Spinal cord (tissue), 10 donors: ENCODE data around the gene PAMR1. TPM values are rescaled to one million over a fixed set of nuclear protein-coding genes. Genes with fewer than 3 reads are reported as not detected.
A peak's percentile ranks its signal among the peaks of the same experiment; 100 is the strongest.

ENCODE experiments used
- DNase-seq, 6 donors: peaks; one replicate each; pipeline versions ENCODE4 v3.0.0 to v3.0.0-alpha.2; 2013 to 2015; ENCODE audit warnings: low spot score in 6 of 6, low read depth in 4 of 6
- H3K27ac ChIP-seq: one replicate; pipeline ENCODE4 v1.5.1; 2013; ENCODE audit warnings: low read depth, low read length, control low read depth
- H3K27me3 ChIP-seq: one replicate; pipeline ENCODE4 v1.6.1; 2013; ENCODE audit warnings: low read length; ENCODE audit not compliant: control insufficient read depth, insufficient read depth
- H3K36me3 ChIP-seq: one replicate; pipeline ENCODE4 v1.6.1; 2013; ENCODE audit warnings: low read length; ENCODE audit not compliant: control insufficient read depth, insufficient read depth
- H3K4me1 ChIP-seq: one replicate; pipeline ENCODE4 v1.6.1; 2013; ENCODE audit warnings: low read length; ENCODE audit not compliant: control insufficient read depth, insufficient read depth
- H3K4me3 ChIP-seq: one replicate; pipeline ENCODE4 v1.5.1; 2013; ENCODE audit warnings: low read depth, low read length, control low read depth
- H3K9me3 ChIP-seq: one replicate; pipeline ENCODE4 v1.6.1; 2013; ENCODE audit warnings: low read length; ENCODE audit not compliant: control insufficient read depth, insufficient read depth
- WGBS: methylation state at CpG from one replicate; pipeline ENCODE4 v1.1.5; 2013; ENCODE audit warnings: missing lambda C conversion rate; ENCODE audit not compliant: insufficient coverage; 5-methylcytosine and 5-hydroxymethylcytosine counted together
- polyA plus RNA-seq, 2 donors: library from polyadenylated mRNA; unstranded; fragments of 120-200 nt; gene quantifications; one replicate each; pipeline ENCODE4 v1.2.1, GENCODE V29; 2013; ENCODE audit not compliant: insufficient read length in 2 of 2
- total RNA-seq, 2 donors: library from RNA; depleted of rRNA in 1 of 2; stranded (reverse); fragments of 120-200 nt in 1 of 2; fragments of >200 nt in 1 of 2; gene quantifications; one replicate each; pipeline versions ENCODE4 v1.2.3 to v1.2.4, GENCODE V29; 2013 to 2014
- donor health status: healthy.

The PAMR1 gene
- total and polyA plus RNA-seq, 4 donors = 16.0 to 35.2 (median 20.3) TPM

DNA sequence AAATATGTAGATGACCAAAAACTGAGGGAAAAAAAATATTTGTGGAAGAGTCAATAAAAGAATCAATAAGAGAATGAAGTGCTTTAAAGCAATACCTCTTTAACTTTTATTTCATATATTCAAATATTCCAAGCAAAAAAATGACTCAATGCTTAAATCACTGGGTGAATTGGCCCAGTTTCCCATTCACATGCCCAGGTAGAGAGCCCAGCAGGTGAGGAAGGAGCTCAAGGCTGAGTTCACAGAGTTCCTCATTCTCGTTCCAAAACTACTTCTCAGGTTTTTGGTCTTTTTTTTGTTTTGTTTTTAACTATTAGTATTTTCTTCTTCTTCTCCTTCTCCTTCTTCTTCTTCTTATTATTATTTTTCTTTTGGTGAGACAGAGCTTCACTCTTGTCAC, 136.3 kb downstream of the PAMR1 start:
- H3K4me3 ChIP-seq = no peak overlapping the region
- H3K9me3 ChIP-seq = no peaks in the 10 kb centered on the region
- no CpG with 5 or more reads among the region's 1 CpG for WGBS
- peaks cover 14% of the 10 kb centered on the region for H3K4me1 ChIP-seq
- no peaks in the 10 kb centered on the region for H3K27me3 ChIP-seq
- H3K36me3 ChIP-seq = no peaks in the 10 kb centered on the region
- no peak overlapping the region for H3K27ac ChIP-seq
- DNase-seq = no peak

DNA sequence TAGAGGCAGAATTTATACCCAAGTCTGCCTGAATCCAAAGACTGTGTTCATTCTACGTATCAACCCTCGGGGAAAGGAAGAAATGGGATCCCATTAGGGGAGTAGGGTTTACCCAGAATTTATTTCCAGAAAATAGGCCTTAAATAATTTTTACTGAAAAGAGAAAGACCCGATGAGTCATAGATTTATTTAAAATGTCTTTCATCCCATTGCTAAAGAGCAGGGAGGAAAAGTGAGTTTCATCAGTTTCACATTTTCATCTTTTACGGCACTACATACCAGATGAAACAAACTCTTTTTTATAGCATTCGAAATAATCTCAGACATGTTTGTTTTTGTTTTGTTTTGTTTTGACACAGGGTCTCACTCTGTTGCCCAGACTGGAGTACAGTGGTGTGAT, 137.4 kb downstream of the PAMR1 start:
- Histone ChIP-seq H3K4me1 (peaks cover 8% of the 10 kb centered on the region), H3K4me3 (no peak overlapping the region), H3K27me3 (no peaks in the 10 kb centered on the region), H3K36me3 (no peaks in the 10 kb centered on the region), H3K27ac (no peak overlapping the region), H3K9me3 (no peaks in the 10 kb centered on the region)
- no peak for DNase-seq
- WGBS = no CpG with 5 or more reads among the region's 5 CpGs

DNA sequence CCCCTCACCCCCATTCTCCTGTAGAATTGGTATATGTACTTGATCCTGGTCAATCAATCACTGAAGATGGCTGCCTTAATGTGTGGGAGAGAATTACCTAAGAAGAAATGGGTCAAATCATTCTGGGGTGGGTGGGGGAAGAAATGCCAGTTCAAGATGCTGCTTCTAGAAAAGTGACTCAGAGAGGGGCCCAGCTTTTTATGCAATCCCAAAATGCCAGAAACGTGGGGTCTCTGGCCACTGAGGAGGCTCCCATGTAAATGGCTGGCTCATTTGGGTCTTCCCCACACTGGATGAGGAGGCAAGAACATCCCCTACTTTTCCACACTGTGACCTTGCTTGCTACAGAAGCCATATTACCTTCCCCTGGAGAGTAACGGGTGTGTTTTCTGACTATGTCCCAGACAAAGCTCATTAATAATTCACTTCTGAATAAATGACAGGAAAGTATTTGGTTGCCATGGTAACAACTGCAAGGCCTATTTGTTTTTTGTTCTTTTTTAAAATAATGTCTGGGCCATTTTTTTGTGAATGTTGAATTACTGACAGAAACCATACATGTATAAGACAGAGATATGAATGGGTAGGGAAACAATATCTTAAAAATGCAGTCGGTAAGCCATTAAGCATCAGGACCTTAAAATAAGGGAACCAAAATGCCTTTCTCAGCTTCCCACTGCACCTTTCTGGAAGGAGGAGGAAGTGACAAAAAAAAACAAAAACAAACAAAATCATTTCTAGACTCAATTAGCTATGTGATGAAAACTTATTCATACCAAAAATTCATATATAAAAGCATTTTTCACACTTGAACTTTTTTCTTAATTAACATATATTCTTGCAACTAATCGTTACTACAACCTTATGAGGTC, 138.1 kb downstream of the PAMR1 start:
- no peak overlapping the region for H3K4me3 ChIP-seq
- H3K27me3 ChIP-seq = no peaks in the 10 kb centered on the region
- H3K9me3 ChIP-seq = no peaks in the 10 kb centered on the region

DNA sequence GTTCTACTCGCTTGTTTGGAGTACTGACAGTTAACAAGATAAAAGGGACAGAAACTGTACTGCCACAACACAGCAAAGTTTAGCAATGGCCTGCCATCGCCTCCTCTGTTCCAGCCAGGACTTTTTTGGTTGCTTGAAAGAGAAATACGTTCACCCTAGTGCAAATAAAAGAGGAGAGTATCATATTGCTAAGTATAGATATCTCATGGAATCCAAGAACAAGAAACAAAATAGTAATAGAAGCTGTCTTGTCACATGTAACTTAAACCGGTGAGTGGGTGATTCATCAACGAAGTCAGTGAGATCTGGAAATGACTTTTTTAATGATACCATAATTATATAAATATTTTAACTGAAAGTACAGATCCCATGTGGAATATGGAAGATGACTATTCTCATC, 141.5 kb downstream of the PAMR1 start:
- 100% methylated on average over 1 of the region's 5 CpGs for WGBS
- Histone ChIP-seq H3K27ac (no peak overlapping the region), H3K4me1 (no peaks in the 10 kb centered on the region)

More for the DNA sequence above, 138.1 kb downstream of the PAMR1 start:
- peaks cover 3% of the 10 kb centered on the region for H3K4me1 ChIP-seq
- 33% methylated on average over 1 of the region's 4 CpGs for whole genome bisulfite sequencing
- H3K36me3 ChIP-seq = no peaks in the 10 kb centered on the region
- peak overlapping the region; percentile 18 for H3K27ac ChIP-seq
- DNase-seq = no peak

More for the DNA sequence above, 141.5 kb downstream of the PAMR1 start:
- no peak overlapping the region for H3K4me3 ChIP-seq
- H3K27me3 ChIP-seq = no peaks in the 10 kb centered on the region
- DNase-seq = no peak
- no peaks in the 10 kb centered on the region for H3K9me3 ChIP-seq
- no peaks in the 10 kb centered on the region for H3K36me3 ChIP-seq

Other genes starting within 250 kb of the PAMR1 start
- 100 to 1,000 TPM in 1 of 2 donors, 10 to 100 TPM in 1; 87.4 to 270 TPM for gene SLC1A2, start 106.1 kb downstream of the PAMR1 start, total RNA-seq
- 100 to 1,000 TPM; 167 to 225 TPM for gene SLC1A2, start 106.1 kb downstream of the PAMR1 start, polyA plus RNA-seq
- gene FJX1, start 92.8 kb upstream of the PAMR1 start, total RNA-seq = 10 to 100 TPM; 16.5 to 25.6 TPM
- gene FJX1, start 92.8 kb upstream of the PAMR1 start, polyA plus RNA-seq = 10 to 100 TPM; 51.8 to 69.6 TPM
- 10 to 100 TPM; 27.6 to 57.2 TPM for gene TRIM44, start 137.2 kb upstream of the PAMR1 start, total RNA-seq
- 10 to 100 TPM; 33.5 to 65.0 TPM for gene TRIM44, start 137.2 kb upstream of the PAMR1 start, polyA plus RNA-seq